HG03064 (cell line): ENCODE data around the gene RHOG.
A peak's percentile ranks its signal among the peaks of the same experiment; 100 is the strongest.
"Not testable (repeated sequence)": the region's sequence is repeated elsewhere in the genome, so short reads cannot be mapped to it uniquely, and the experiment has no call there.

Experiments used
- ATAC-seq: cut with Tn5 transposase; IDR thresholded peaks from one replicate; pipeline ENCODE4 v1.9.1; 2021; ENCODE audit warnings: low read depth; ENCODE audit not compliant: unreplicated experiment

Gene RHOG

DNA sequence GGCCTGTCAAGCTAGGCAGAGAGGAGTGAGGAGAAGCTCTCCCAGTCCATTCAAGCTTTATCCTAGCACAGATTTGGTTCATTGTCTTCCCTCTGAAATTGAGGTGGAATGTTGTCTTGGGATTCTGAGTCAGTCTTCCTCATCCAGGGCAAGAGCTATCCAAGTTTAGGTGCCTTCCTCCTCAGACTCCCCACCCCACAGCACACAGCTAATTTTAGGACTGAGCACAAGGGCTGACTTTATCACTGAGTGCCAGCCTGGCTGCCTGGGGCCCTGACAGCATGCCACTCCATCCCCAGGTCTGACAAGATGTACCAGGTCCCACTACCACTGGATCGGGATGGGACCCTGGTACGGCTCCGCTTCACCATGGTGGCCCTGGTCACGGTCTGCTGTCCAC is 29.8 kb downstream of the RHOG start:
- no peak for ATAC-seq

DNA sequence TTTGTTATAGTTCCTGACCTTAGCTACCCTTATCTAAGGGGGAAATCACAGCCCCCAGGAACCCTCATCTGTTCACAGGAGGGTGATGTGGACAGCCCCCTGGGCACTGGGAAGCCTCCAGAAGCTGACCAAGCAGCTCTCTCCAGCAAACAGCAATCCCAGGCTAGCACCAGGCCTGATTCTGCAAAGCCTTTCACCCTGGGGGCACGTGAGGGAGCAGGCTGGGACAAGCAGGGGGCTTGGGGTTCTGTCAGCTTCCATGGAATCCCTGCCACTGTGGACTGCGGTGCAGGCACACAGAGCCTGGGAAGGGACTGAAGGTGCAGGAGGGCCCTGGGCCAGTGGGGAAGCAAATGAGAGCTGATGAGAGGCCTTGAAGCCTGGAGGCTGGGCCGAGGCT is 30.3 kb downstream of the RHOG start:
- no peak for ATAC-seq

DNA sequence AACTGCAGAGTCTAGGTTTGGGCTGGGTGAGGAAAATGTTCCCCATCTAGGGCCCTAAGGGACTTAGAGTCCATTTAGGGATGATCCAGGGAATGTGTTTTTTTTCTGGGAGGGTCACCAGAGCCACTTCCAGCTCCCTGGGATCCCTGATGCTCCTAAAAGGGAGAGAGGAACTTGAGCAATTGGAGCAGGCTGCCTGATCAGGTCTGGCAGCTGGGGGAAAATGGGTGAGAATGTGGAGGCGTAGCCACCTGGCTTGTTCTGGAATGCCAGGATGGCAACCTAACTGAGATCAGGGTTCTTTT is 31.2 kb downstream of the RHOG start:
- no peak for ATAC-seq

DNA sequence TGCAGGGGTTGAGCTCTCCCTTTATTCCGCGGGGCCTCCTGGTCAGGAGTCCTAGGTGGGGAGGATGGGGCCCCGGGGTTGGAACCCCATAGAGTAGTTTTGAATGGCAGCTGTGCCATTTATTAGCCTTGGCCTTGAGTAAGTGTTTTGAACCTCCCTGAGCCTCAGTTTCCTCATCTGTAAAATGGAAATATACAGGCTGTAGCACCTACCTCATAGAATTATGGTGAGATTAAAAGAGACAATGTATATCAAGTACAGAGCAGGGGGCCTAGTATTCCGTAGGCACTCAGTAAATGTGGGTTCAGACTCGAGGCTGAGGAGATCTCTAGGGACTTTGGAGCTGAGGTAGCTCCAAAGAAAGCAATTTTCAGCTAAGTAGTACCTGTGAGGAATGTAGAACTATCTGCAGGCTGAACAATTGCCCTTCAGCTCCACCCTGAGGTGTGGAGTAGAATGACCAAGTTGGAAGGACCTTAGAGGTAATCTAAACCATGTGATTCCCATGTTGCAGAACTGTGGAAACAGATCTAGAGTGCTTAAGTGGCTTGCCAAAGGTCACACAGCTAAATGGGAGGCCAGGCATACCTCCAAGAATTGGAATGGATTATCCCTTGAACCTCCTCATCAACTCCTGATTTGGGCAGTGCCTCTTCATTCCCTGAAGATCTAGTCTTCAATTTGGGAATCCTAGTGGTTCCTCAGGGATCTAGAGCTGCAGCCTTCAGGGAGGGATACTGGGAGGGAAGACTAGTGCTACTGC is 31.7 kb downstream of the RHOG start:
- no peak for ATAC-seq

DNA sequence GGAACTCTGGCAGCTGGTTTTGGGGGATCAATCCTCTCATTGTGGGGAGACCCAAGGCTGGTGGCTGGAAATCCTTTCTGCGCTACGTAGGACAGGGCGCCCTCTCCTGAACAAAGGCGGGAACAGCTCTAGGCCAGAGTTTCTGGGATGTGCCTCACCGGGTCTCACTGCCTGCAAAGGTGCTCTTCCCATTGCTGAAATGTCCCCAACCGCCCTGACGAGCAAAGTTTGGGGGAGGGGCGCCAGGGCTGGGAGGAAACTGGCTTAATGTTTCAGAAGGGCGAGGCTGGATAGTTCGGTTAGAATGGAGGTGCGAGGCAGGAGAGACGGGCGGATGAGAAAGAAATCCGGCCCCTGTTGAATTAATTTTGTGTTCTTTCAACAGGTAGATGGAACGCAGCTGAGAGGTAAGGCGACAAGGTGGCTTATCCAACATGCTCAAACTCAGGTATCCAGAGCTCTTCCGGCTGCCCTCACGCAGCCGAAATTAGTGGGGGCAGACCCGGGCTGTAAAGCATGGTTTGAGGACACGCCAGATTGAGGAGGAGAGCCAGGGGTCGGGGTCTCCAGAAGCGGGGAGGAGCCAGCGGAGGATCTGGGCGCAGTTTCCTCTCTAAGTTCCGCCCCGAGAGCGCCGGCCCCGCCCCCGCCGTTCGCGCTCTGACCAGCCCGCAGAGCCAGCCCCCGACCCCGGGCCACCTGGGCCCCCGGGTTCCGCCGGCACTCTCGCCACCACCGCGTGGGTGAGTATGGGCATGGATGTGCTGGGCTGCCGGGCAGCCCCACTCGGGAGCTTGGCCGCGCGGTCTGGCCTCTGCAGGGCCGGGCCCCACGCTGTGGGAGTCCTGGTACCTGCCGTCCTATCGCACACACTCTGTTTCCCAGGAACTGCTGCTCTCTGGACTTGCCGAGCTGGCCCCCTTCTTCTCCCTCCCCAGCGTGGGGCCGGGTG is 32.6 kb downstream of the RHOG start, which contains the start of gene PGAP2:
Gene PGAP2 (plus strand): TSS at position 652 of the 952 bp plus-strand sequence. CDS start 2,700 bp downstream, outside the sequence.
- peak; percentile 68 for ATAC-seq

DNA sequence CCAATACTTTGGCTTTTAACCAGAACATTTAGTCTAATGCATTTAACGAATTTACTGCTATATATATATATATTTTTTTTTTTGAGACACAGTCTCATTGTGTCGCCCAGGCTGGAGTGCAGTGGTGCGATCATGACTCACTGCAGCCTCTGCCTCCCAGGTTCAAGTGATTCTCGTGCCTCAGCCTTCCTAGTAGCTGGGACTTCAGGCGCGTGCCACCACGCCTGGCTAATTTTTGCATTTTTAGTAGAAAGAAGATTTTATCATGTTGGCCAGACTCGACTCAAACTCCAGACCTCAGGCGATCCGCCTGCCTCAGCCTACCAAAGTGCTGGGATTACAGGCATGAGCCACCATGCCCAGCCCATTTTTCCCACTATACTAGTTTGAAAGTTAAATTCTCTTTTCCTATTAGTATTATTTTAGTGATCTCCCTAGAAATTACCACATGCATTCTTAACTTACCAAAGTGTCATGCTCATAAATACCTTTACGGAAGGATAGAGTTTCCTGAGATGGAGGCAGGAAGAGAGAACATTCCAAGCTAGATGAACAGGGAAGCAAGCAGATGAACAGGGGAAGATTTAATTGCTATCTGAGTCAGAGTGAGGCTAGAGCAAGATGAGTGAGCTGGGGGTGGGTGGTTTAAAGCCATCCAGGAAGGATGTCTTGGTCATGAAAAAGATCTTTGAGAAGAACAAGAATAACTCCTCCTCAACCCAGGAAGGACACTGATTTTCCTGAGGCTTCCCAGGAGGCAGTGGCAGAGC is 36.8 kb downstream of the RHOG start:
- ATAC-seq = no peak

DNA sequence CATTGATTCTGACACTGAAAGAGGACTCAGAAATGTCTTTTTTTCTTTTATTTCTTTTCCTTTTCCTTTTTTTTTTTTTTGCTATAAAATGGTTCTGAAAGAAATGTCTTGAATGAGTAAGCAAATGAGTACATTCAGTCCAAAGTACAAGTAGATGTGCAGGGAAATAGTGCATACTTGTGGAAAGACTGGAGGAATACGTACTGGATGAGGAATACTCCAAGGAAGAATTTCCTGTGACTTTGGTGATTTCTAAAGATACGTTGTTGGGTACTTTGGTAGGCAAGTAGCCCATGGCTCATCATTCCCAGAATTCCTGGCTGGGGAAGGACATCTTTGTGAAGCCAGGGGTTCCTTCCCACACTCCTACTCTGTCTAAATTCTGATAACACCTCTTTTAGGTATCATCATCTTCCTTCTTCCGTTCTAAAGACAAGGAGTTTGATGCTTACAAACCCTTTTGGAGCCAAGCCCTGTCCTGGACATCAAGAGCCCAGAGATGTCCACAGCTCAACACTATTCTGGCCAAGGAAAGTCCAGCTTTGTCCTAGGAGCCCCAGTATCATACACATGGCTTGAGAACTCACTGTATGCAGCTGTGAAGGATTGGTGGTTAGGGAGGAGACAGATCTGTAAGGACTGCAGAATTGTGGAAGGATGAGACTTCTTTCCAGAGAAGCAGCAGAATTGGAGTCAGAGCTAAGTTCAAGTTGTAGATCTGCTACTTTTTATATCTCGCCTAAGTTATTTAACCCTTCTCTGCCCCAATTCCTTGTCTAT is 38.6 kb downstream of the RHOG start:
- no peak for ATAC-seq

DNA sequence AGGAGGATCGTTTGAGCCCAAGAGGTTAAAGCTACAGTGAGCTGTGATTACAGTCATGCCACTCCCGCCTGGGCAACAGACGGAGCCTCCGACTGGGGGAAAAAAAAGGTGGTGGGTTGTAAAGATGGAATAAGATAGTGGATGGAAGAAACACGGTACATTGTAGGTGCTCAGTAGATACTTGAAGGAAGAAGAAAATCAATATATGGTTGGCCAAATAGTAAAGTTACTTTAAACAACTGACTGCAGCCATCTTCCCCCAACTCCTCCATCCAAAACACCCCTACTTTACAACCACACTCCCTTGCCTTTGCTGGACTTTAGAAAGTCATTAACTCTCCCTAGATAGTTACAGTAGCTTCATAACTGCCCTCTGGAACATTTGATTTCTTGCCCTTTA is 40.9 kb downstream of the RHOG start:
- ATAC-seq = no peak

DNA sequence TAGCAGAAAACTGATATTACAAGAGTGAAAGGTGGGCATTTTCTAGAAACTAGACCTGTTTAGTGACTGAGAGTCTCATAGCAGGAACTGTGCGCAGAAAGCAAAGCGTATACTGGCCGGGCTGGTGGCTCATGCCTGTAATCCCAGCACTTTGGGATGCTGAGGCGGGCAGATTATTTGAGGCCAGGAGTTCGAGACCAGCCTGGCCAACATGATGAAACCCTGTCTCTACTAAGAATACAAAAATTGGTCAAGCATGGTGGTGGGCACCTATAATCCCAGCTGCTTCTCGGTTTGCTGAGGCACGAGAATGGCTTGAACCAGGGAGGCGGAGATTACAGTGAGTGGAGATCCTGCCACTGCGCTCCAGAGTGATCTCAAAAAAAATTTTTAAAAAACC is 41.6 kb downstream of the RHOG start:
- ATAC-seq = no peak

DNA sequence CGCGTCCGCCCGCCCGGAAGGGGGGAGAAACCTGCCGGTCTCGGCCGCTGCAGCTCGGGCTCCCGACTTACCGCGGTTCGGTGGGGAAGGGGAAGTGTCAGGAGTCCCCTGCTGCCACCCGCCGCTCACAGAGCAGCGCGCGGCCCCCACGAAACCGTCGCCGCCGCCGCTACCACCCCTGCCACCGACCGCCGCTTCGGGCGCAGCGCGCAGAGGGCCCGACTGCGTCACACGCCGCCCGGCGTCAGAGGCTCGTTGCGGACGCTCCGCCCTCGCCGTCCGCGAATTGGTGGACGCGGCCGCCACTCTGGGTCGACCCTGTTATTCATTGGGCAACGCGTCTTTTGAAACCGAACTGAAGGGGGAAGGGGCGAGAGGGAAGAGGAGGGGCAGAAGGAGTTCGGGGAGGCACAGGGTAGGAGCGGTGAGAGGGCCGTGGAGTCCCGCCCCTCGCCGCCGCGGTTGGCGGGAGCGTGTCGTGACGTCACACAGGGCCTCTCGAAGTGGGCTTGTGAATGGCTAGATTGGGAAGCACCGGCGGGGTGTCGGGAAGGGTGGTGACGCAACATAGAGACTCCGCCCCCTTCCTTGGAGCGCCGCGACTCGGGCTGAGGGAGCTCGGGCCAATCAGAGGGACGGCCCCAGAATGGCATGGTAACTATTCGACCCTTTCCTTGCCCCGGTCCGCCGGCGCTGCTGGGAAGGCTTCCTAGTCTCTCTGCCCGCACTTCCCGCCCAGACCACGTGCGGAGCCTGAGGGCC is 43.2 kb downstream of the RHOG start, which contains the start of gene NUP98:
Gene NUP98 (minus strand): TSS at position 226 of the 762 bp plus-strand sequence. CDS start 15,437 bp downstream, outside the sequence.
- ATAC-seq = peak; percentile 94

DNA sequence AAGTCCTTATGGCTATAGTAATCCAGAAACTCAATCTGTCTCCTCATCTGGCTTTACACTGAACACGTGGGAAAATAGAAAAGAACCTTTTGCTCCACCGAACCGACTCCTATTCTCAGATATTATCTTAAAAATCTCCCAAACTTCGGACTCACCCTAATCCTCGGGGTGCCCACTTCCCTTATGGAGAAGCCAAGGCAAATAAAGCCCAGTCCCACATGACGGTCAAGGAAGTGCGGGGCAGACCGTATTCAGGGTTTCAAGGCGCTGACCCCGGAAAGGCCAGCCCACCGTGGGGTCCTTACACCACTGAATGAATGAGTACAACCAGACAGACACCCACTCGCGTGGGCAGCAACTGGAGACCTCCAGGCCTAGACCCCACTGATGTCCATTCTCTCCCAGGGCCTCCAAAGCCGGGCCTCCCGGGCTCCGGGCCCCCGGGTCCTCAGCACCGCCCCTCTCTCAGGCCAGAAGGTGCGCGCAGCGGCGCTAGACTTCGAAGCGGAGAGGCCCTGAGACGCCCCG is 43.9 kb downstream of the RHOG start:
- peak; percentile 32 for ATAC-seq

DNA sequence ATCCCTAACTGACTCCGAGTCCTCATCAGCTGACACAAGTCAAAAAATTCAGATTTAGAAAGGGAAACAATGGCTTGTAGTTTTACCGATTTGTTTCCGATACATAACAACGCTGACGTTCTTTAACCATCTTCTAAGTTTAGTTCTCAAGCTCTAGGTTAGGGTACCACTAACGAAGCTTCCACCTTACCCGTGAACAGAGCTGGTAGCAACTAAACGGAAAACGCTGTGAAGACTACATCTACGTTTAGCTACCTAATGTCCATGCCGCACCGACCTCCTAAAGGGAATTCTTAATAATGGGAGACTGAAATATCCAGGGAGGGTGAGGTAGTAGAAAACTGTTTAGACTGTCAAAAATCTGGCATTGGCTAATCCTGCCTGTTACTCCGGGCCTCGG is 44.4 kb downstream of the RHOG start:
- ATAC-seq = no peak

DNA sequence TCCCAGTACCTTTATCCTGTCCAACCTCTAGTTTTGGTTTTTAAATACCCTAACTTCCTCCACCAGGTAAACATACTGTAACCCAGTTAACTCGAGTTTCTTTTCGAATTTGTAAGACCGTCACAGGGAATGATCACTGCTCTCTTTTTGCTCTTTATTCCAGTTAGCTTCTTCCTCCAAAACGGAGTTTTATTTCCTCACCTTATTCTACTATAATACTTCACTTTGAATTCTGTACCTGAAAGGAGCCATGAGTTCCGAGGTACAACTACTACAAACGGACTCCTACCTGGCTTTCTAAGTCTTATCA is 44.8 kb downstream of the RHOG start:
- ATAC-seq = no peak

DNA sequence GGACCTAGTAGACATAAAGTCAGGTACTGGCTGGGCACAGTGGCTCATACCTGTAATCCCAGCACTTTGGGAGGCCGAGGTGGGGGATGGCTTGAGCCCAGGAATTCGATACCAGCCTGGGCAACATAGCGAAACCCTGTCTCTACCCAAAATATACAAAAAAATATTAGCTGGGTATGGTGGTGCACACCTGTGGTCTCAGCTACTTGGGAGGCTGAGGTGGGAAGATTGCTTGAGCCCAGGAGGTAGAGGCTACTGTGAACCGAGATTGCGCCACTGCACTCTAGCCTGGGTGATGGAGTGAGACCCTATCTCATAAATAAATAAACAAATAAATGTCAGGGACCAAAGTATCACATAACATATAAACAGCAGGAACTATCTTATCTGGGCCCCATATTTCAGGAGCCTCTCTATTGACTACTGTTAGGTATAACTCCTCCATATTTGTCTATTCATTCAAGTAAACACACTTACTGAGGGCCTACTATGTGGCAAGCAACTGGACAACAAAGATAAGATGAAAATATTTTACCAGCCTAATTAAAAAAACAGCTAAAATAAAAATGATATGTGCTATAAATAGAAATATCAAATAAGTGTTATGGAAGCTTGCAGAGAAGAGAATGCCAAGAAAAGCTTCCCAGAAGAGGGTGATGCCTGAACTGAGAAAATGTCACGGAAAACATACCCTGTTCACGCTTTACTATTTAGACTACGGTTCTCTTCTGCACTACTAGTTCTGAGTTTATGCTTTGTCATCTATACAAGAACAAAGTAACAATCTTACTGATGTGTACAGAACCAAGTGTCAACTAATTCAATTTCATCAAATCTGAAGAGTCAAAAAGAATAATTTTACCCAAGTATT is 45.4 kb downstream of the RHOG start:
- no peak for ATAC-seq

DNA sequence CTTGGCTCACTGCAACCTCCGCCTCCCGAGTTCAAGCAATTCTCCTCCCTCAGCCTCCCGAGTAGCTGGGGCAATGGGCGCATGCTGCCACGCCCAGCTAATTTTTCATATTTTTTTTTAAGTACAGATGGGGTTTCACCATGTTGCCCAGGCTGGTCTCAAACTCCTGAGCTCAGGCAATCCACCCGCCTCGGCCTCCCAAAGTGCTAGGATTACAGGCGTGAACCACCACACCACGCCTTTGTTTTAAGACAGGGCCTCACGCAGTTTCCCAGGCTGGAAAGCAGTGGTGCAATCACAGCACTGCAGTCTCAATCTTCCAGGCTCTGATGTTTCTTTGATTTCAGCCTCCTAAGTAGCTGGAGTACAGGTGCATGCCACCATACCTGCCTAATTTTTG is 46.4 kb downstream of the RHOG start:
- ATAC-seq = not testable (repeated sequence)

DNA sequence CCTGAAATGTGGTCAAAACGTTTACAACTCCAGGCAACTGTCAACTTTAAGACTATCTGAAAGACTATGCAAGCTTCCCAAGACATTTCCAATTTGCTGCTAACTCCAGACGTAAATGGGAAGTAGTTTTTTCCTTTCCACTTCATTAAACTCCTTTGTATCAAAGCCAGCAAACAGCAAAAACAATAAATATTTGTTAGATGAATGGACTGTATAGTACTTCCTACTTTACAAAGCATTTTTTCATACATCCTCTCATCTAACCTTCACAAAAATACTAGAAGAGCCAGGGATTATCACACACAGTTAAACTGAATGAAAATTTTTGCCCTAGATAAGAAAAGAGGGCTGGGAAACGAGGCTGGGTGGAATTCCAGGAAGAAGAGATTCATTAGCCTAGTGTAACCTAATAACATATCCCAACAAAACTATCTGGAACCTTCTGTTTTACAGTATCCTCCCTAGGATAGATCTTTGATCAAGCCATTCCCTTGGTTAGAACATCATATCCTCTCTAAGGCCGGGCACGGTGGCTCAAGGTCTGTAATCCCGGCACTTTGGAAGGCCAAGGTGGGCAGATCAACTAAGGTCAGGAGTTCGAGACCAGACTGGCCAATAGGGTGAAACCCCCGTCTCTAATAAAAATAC is 53.9 kb downstream of the RHOG start:
- ATAC-seq = no peak

DNA sequence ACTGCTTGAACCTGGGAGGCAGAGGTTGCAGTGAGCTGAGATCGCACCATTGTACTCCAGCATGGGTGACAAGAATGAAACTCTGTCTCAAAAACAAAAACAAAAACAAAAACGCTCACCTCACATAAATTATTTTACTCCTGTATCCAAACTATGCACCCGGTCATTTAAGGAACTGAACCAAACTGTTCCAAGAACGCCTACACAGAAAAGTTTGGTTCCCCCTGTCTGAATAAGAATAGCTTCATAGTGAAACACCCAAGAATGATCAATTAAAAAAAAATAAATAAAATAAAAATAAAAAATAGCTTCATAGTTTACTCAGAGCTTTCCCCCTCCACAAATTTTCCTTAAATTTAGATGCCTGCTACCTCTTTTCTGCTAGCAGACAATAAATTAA is 57.1 kb downstream of the RHOG start:
- no peak for ATAC-seq

DNA sequence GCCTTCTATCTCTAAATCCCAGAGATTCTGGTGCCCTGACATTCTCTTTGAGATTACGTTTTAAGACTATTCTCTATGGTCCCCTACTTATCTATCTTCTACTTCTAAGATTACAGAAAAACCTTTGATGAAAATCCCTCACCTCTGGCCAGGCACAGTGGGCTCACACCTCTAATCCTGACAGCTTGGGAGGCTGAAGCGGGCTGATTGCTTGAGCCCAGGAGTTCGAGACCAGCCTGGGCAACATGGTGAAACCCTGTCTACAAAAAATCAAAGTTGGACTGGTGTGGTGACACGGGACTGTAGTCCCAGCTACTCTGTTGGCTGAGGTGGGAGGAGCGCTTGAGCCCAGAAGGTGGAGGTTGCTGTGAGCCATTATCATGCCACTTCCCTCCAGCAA is 57.8 kb downstream of the RHOG start:
- no peak for ATAC-seq
